ENCODE measurements around the gene GCM1.

DNA sequence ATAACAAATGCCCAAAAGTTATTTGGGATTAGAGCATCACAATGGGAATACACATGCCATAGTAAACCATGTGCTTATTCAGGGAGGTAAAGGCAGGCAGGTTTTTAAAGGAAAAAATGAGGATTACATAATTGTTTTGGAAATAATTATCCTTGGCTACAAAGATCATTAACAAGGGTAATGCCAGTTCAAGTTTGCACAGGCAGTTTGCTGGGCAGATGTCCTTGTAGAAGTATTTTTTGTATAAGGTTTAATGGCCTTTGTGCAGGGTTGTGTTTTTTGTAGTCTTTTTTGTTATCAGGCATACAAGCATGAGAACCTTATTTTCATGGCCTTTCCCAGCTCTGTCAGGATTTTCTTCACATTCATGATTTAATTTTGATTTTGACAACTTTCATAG, 58.7 kb downstream of the GCM1 start:
- TF ChIP-seq, protein P1, sequence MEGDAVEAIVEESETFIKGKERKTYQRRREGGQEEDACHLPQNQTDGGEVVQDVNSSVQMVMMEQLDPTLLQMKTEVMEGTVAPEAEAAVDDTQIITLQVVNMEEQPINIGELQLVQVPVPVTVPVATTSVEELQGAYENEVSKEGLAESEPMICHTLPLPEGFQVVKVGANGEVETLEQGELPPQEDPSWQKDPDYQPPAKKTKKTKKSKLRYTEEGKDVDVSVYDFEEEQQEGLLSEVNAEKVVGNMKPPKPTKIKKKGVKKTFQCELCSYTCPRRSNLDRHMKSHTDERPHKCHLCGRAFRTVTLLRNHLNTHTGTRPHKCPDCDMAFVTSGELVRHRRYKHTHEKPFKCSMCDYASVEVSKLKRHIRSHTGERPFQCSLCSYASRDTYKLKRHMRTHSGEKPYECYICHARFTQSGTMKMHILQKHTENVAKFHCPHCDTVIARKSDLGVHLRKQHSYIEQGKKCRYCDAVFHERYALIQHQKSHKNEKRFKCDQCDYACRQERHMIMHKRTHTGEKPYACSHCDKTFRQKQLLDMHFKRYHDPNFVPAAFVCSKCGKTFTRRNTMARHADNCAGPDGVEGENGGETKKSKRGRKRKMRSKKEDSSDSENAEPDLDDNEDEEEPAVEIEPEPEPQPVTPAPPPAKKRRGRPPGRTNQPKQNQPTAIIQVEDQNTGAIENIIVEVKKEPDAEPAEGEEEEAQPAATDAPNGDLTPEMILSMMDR (IDR thresholded peaks at IDR 0.05): no peak
- TF ChIP-seq POLR2AphosphoS5 (IDR thresholded peaks at IDR 0.05) (no peak), EP300 (IDR thresholded peaks at IDR 0.05) (no peak), POLR2A (IDR thresholded peaks at IDR 0.05) (no peak)

All from gastroesophageal sphincter (tissue), 3 donors.